ENCODE data around the gene KRT80.

DNA sequence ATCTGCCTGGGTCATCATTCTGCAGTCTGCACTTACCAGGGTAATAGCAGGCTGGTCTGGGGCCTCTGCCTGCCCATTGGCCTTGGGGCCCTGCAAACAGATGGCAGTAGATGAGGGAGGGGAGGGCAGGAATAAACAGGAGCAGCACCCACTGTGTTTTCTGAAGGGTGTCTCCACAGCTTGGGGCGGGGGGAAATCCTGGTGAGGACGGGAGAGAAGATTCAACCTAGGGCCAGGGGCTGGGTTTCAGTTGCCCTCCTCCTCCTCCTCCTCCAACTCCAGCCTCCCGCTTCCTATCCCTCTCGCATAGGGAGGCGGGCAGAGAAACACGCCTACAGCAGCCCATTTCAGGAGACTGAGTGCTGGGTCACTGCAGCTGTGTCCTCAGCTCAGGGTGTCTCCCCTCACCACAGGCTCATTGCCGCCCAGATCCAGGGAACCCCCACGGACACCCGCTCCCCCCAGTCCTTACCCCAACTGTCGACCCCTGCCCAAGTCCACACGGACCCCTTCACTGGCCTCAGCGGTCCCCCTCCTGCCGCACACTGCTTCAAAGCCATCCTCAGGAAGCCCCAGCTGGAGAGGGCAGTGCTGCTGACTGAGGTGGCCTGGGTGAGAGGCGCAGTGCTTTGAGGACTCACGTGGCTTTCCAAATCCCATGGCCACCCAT is 9.1 kb upstream of the KRT80 start:
- TF ChIP-seq CTCF (IDR thresholded peaks at IDR 0.05; ENCODE audit: insufficient read depth, low read length) (no peak), POLR2AphosphoS5 (IDR thresholded peaks at IDR 0.05; ENCODE audit: low read depth) (no peak), REST (IDR thresholded peaks at IDR 0.05; ENCODE audit: insufficient replicate concordance, low read depth) (no peak)

All from HL-60 (cell line).